Erythroblast (primary cell): Measurements from ENCODE around the gene URGCP.

Source experiments
- GATA1 ChIP-seq: IDR thresholded peaks from 2 replicates; pipeline ENCODE4 v1.6.1; 2011; ENCODE audit warnings: low read depth, mild to moderate bottlenecking, control low read depth, low read length, moderate library complexity
- POLR2A ChIP-seq: IDR thresholded peaks from 2 replicates; pipeline ENCODE4 v1.6.1; 2011; ENCODE audit warnings: mild to moderate bottlenecking, low read length

GRCh38 chr7:43931346-43931745 is 24.9 kb upstream of the URGCP start:
- TF ChIP-seq POLR2A (no peak), GATA1 (no peak)
